Naive thymus-derived CD4-positive, alpha-beta T cell (primary cell): Measurements from ENCODE around the gene TRAPPC2B. TPM values are rescaled to one million over a fixed set of nuclear protein-coding genes. Genes with fewer than 3 reads are reported as not detected.

ENCODE experiments used
- ATAC-seq: fragments of 150-1000 bp; cut with Tn5 transposase; 2 replicates; pipeline ENCODE4 v1.10.0; 2021; ENCODE audit warnings: mild to moderate bottlenecking, moderate library complexity
- CTCF ChIA-PET: fragments of 350-600 bp; sonication (Branson Sonifier 250); formaldehyde crosslinking; loops from one replicate; lab custom pipeline; 2021; ENCODE audit warnings: antibody characterized with exemption; lab: Charles Lee
- POLR2A ChIA-PET: fragments of 350-600 bp; sonication (Branson Sonifier 250); formaldehyde crosslinking; loops from one replicate; lab custom pipeline; 2021; ENCODE audit warnings: antibody characterized with exemption, inconsistent platforms; lab: Charles Lee
- DNase-seq, 9 donors: peaks; one replicate each; pipeline versions ENCODE4 v3.0.0 to v3.0.0-alpha.2; 2020 to 2022; ENCODE audit warnings: mixed read lengths in 1 of 9
- H3K27ac ChIP-seq: one replicate; pipeline ENCODE4 v1.7.0; 2013; ENCODE audit warnings: mild to moderate bottlenecking, low read depth, low read length, moderate library complexity
- H3K27me3 ChIP-seq, 2 donors: one replicate each; pipeline ENCODE4 v1.7.0; 2013; ENCODE audit warnings: low read length in 2 of 2, mild to moderate bottlenecking in 2 of 2, moderate library complexity in 2 of 2; ENCODE audit not compliant: control insufficient read depth in 2 of 2, insufficient read depth in 2 of 2
- H3K36me3 ChIP-seq, 3 experiments: 1 replicate in 2 of 3; 2 replicates in 1 of 3; pipeline ENCODE4 v1.7.0; 2013; ENCODE audit warnings: low read length in 3 of 3, mild to moderate bottlenecking in 3 of 3, moderate library complexity in 1 of 3; ENCODE audit not compliant: insufficient read depth in 3 of 3, control insufficient read depth in 2 of 3
- H3K4me1 ChIP-seq, 2 donors: one replicate each; pipeline ENCODE4 v1.7.0; 2013; ENCODE audit warnings: low read length in 2 of 2, mild to moderate bottlenecking in 2 of 2, moderate library complexity in 1 of 2; ENCODE audit not compliant: control insufficient read depth in 2 of 2, insufficient read depth in 2 of 2
- H3K4me3 ChIP-seq: 2 replicates; pipeline ENCODE4 v1.7.0; 2013; ENCODE audit warnings: mild to moderate bottlenecking, low read length
- H3K9me3 ChIP-seq, 3 experiments: 1 replicate in 2 of 3; 2 replicates in 1 of 3; pipeline ENCODE4 v1.7.0; 2013; ENCODE audit warnings: low read length in 3 of 3; ENCODE audit not compliant: control insufficient read depth in 2 of 3
- H3K27ac Mint-ChIP-seq, 9 donors: one replicate each; pipeline ENCODE4 v1.8.0; 2020 to 2022; ENCODE audit warnings: mixed read lengths in 9 of 9, mild to moderate bottlenecking in 8 of 9, moderate library complexity in 5 of 9, inconsistent platforms in 2 of 9
- H3K27me3 Mint-ChIP-seq, 5 donors: one replicate each; pipeline ENCODE4 v1.8.0; 2021 to 2022; ENCODE audit warnings: mixed read lengths in 5 of 5, mild to moderate bottlenecking in 1 of 5
- H3K36me3 Mint-ChIP-seq, 5 donors: one replicate each; pipeline ENCODE4 v1.8.0; 2020 to 2022; ENCODE audit warnings: mixed read lengths in 5 of 5, mild to moderate bottlenecking in 3 of 5, inconsistent platforms in 1 of 5
- H3K4me1 Mint-ChIP-seq, 7 donors: one replicate each; pipeline ENCODE4 v1.8.0; 2020 to 2022; ENCODE audit warnings: mixed read lengths in 7 of 7, mild to moderate bottlenecking in 3 of 7, inconsistent platforms in 1 of 7
- H3K4me3 Mint-ChIP-seq, 10 donors: one replicate each; pipeline ENCODE4 v1.8.0; 2020 to 2022; ENCODE audit warnings: mild to moderate bottlenecking in 10 of 10, mixed read lengths in 10 of 10, moderate library complexity in 6 of 10, inconsistent platforms in 2 of 10
- H3K9me3 Mint-ChIP-seq, 11 donors: one replicate each; pipeline ENCODE4 v1.8.0; 2020 to 2022; ENCODE audit warnings: mixed read lengths in 11 of 11, mild to moderate bottlenecking in 4 of 11, inconsistent platforms in 1 of 11, moderate library complexity in 1 of 11
- intact Hi-C, 2 donors: fragments of 100-400 bp; cut with micrococcal nuclease; formaldehyde crosslinking; loops; one replicate each; pipeline ENCODE4 v1.15.1; 2023
- polyA plus RNA-seq, 2 donors: library from polyadenylated mRNA; unstranded; fragments of 300-500 nt; fragmentation: Illumina TruSeq; gene quantifications; one replicate each; pipeline ENCODE4 v1.2.3, GENCODE V29; 2021
- total RNA-seq, 6 experiments: library from RNA in 5 of 6; stranded (reverse) in 5 of 6; gene quantifications; 1 replicate in 5 of 6; 2 replicates in 1 of 6; pipeline ENCODE4 v1.2.3 and lab custom pipeline; 2021 to 2026

TRAPPC2B gene
- total and polyA plus RNA-seq, 7 experiments from 2014 or later = 7.7 to 18.9 (median 10.2) TPM

DNA sequence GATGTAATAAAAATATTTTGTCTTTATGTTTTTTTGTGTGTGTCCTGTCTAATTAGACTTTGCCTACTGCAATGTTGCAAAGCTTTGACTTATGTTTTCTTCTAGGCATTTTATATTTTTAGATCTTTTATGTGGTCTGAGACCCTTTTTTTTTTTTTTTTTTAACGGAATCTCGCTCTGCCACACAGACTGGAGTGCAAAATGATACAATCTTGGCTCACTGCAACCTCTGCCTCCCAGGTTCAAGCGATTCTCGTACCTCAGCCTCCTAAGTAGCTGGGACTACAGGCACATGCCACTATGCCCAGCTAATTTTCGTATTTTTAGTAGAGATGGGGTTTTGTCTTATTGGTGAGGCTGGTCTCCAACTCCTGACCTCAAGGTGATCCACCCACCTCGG lies 20.8 kb upstream of the TRAPPC2B start:
- Mint-ChIP-seq H3K27me3 (peaks cover 0 to 11% (median 8%) of the 10 kb centered on the region in 5 donors), H3K4me1 (no peaks in the 10 kb centered on the region), H3K27ac (no peak overlapping the region), H3K36me3 (peaks cover 6 to 23% (median 12%) of the 10 kb centered on the region in 5 donors), H3K4me3 (no peak overlapping the region), H3K9me3 (peaks cover 6 to 81% (median 31%) of the 10 kb centered on the region in 11 donors)
- no peak overlapping the region for H3K4me3 ChIP-seq
- H3K36me3 ChIP-seq = no peaks in the 10 kb centered on the region
- H3K4me1 ChIP-seq = no peaks in the 10 kb centered on the region
- ChIA-PET POLR2A (no interaction called here), CTCF (interaction anchor here (0.7 kb wide), 1 partner anchor 17 kb away, joined by 3 read pairs; no protein-coding TSS in a partner anchor)
- no peaks in the 10 kb centered on the region for H3K27me3 ChIP-seq
- peaks cover 0 to 17% (median 0%) of the 10 kb centered on the region in 3 experiments for H3K9me3 ChIP-seq
- no peak for ATAC-seq
- intact Hi-C loops = no loop called here
- H3K27ac ChIP-seq = no peak overlapping the region
- DNase-seq = no peak

DNA sequence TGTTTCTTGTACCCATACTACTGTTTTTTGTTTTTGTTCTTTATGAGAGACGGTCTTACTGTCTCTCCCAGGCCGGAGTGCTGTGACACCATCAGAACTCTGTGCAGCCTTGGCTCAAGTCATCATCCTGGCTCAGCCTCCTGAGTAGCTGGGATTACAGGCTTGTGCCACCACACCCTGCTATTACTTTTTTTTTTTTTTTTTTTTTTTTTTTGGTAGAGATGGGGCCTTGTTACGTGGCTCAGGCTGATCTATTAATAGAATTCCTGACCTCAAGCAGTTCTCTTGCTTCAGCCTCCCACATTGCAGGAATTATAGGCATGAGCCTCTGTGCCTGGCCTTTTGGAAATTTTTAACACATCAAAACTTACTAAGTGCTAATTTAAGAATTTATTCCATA lies 15.2 kb upstream of the TRAPPC2B start:
- no peak for ATAC-seq
- Mint-ChIP-seq H3K4me1 (peaks cover 24 to 29% (median 29%) of the 10 kb centered on the region in 7 donors), H3K4me3 (no peak overlapping the region), H3K27me3 (peaks cover 0 to 11% (median 8%) of the 10 kb centered on the region in 5 donors), H3K27ac (no peak overlapping the region), H3K36me3 (peaks cover 18 to 33% (median 27%) of the 10 kb centered on the region in 5 donors), H3K9me3 (peaks cover 11 to 74% (median 33%) of the 10 kb centered on the region in 11 donors)
- POLR2A ChIA-PET = interaction anchor here (0.5 kb wide), 1 partner anchor 961 kb away, joined by 3 read pairs; no protein-coding TSS in a partner anchor
- no peak overlapping the region for H3K4me3 ChIP-seq
- H3K9me3 ChIP-seq = peaks cover 0 to 7% (median 2%) of the 10 kb centered on the region in 3 experiments
- CTCF ChIA-PET = no interaction called here
- H3K4me1 ChIP-seq = peaks cover 11% of the 10 kb centered on the region in 2 donors
- DNase-seq = no peak
- H3K27ac ChIP-seq = no peak overlapping the region
- intact Hi-C loops = no loop called here
- peaks cover 0 to 13% (median 0%) of the 10 kb centered on the region in 3 experiments for H3K36me3 ChIP-seq
- no peaks in the 10 kb centered on the region for H3K27me3 ChIP-seq

DNA sequence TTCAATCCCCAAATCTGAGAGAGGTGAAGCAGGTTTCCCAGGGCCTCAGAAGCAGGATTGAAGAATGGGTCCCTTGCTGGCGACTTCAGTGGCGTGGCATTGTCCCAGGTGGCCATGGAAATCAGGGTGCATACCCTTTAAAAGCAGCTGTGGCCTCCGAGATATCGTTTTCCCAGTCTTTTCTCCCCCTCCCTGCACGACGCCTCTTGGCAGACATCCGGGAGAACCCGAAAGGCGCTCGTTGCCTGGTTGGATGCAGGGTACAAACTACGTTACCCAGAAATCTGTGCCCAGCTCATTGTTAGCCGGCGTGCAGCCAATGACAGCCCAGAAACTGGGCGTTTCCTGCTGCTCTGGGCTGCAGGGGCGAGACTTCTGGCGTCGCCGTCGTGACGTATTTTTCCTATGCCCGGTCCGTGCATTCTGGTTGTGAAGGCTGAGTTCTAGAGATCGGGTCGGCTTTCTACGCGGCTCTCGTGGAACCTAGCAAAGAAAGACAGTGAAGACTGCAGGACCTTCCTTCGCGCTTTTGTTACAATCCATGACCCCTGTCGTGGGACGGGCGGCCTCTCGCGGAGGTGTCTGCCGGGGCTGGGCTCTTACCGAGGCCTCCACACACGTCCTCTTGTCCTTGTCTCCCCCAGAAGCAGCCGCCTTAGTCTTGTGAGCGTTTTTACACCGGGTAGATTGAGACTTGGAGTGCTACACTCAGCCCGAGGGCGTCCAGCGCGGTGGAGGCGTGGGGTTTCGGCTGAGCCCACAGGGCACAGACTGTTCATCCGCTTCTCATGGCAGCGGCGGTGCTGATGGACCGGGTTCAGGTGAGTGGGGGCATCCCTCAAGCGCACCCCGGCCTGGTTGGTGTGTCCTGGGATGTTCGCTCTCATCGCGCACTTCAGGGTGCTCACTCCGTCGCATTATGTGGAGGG lies 12.2 kb upstream of the TRAPPC2B start, which contains the start of gene ZNF304:
TSS of gene ZNF304 (plus strand) at position 395 of the 929 bp plus-strand sequence. CDS start at position 789, 394 bp downstream.
- peaks cover 6 to 35% (median 6%) of the 10 kb centered on the region in 3 experiments for H3K9me3 ChIP-seq
- no peaks in the 10 kb centered on the region for H3K27me3 ChIP-seq
- H3K27ac ChIP-seq = peak within 1 kb of the TSS; percentile 77
- intact Hi-C loops = loop anchor here (1.0 to 10.0 kb wide), 12 partner anchors 12 to 946 kb away; partner anchors contain the start of genes TRAPPC2B (in 2 of the 2), ZNF17 (in 2 of the 2), ZNF460 (in 2 of the 2) and ZNF543 (in 2 of the 2)
- H3K4me1 ChIP-seq = peaks cover 11% of the 10 kb centered on the region in 2 donors
- peak within 1 kb of the TSS; percentile 93 to 97 (median 96) for H3K4me3 Mint-ChIP-seq
- ATAC-seq = peak; percentile 100
- peaks cover 21 to 83% (median 50%) of the 10 kb centered on the region in 11 donors for H3K9me3 Mint-ChIP-seq
- H3K27me3 Mint-ChIP-seq = peaks cover 0 to 11% (median 7%) of the 10 kb centered on the region in 5 donors
- POLR2A ChIA-PET = interaction anchor here (0.6 to 1.8 kb wide), 6 partner anchors 9 to 832 kb away, joined by 3 to 4 read pairs (median 3); partner anchors contain the start of genes TRAPPC2B, ZNF274, ZNF547 and ZNF548
- peak within 1 kb of the TSS; percentile 83 for H3K4me3 ChIP-seq
- H3K27ac Mint-ChIP-seq = peak within 1 kb of the TSS; percentile 80 to 96 (median 92)
- CTCF ChIA-PET = interaction anchor here (0.7 kb wide), 1 partner anchor 39 kb away, joined by 5 read pairs; the partner anchor contains the start of gene ZNF548
- peaks cover 28 to 43% (median 32%) of the 10 kb centered on the region in 7 donors for H3K4me1 Mint-ChIP-seq
- DNase-seq = peak; percentile 51 to 85 (median 76)
- H3K36me3 ChIP-seq = peaks cover 8 to 43% (median 22%) of the 10 kb centered on the region in 3 experiments
- H3K36me3 Mint-ChIP-seq = peaks cover 38 to 63% (median 57%) of the 10 kb centered on the region in 5 donors

DNA sequence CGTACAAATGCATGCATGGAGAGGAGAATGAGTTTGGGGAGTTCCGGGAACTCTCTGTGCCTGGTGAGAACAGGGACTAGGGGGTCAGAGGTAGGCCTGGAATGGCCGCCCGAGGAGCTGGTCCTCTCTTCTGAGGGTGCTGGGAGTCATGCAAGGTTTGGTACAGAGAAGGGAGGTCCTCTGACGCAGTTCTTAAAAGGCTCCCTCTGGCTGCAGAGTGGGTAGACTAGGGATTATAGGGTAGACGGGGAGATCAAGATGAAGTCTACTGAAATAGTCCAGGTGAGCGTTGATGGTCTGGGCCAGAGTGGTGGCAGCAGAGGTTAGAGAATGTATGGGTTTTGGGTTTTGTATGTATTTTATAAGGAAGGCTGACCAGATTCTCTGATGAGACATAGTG lies 11.5 kb upstream of the TRAPPC2B start:
- intact Hi-C loops = loop anchor here (1.0 to 10.0 kb wide), 12 partner anchors 11 to 947 kb away; partner anchors contain the start of genes TRAPPC2B (in 2 of the 2), ZNF17 (in 2 of the 2), ZNF460 (in 2 of the 2) and ZNF543 (in 2 of the 2)
- H3K9me3 ChIP-seq = peaks cover 6 to 42% (median 10%) of the 10 kb centered on the region in 3 experiments
- POLR2A ChIA-PET = interaction anchor here (1.8 kb wide), 1 partner anchor 8 kb away, joined by 4 read pairs; no protein-coding TSS in a partner anchor
- ATAC-seq (no peak), DNase-seq (no peak)
- H3K27me3 Mint-ChIP-seq = peaks cover 0 to 7% (median 6%) of the 10 kb centered on the region in 5 donors
- H3K27ac Mint-ChIP-seq = peak overlapping the region; percentile 80 to 96 (median 92)
- no peaks in the 10 kb centered on the region for H3K27me3 ChIP-seq
- H3K27ac ChIP-seq = peak overlapping the region; percentile 77
- peaks cover 21 to 84% (median 53%) of the 10 kb centered on the region in 11 donors for H3K9me3 Mint-ChIP-seq
- peaks cover 45 to 70% (median 65%) of the 10 kb centered on the region in 5 donors for H3K36me3 Mint-ChIP-seq
- H3K4me1 Mint-ChIP-seq = peaks cover 28 to 43% (median 32%) of the 10 kb centered on the region in 7 donors
- peaks cover 11% of the 10 kb centered on the region in 2 donors for H3K4me1 ChIP-seq
- CTCF ChIA-PET = no interaction called here
- H3K4me3 Mint-ChIP-seq = peak overlapping the region; percentile 93 to 97 (median 96)
- peaks cover 13 to 51% (median 22%) of the 10 kb centered on the region in 3 experiments for H3K36me3 ChIP-seq
- peak overlapping the region; percentile 83 for H3K4me3 ChIP-seq

DNA sequence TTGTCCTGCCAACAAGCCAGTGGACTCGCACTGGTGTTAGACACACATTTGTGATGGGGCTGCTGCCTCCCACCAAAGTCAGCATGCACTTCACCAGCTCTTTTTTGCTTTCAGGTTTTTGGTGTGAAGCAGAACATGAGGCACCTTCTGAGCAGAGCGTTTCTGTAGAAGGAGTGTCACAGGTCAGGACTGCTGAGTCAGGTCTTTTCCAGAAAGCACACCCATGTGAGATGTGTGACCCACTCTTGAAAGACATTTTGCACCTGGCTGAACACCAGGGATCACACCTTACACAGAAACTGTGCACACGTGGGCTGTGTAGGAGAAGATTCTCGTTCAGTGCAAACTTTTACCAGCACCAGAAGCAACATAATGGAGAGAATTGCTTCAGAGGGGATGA lies 7.4 kb upstream of the TRAPPC2B start:
- Histone ChIP-seq H3K4me3 (no peak overlapping the region), H3K36me3 (peaks cover 13 to 66% (median 22%) of the 10 kb centered on the region in 3 experiments), H3K27ac (no peak overlapping the region), H3K9me3 (peaks cover 6 to 72% (median 30%) of the 10 kb centered on the region in 3 experiments), H3K27me3 (no peaks in the 10 kb centered on the region), H3K4me1 (peaks cover 7 to 11% of the 10 kb centered on the region in 2 donors)
- H3K9me3 Mint-ChIP-seq = peaks cover 24 to 93% (median 69%) of the 10 kb centered on the region in 11 donors
- DNase-seq (no peak), ATAC-seq (no peak)
- ChIA-PET CTCF (interaction anchor here (0.6 kb wide), 1 partner anchor 975 kb away, joined by 3 read pairs; no protein-coding TSS in a partner anchor), POLR2A (no interaction called here)
- H3K4me1 Mint-ChIP-seq = peaks cover 23 to 37% (median 25%) of the 10 kb centered on the region in 7 donors
- no peak overlapping the region for H3K27ac Mint-ChIP-seq
- no peaks in the 10 kb centered on the region for H3K27me3 Mint-ChIP-seq
- peaks cover 54 to 89% (median 80%) of the 10 kb centered on the region in 5 donors for H3K36me3 Mint-ChIP-seq
- intact Hi-C loops = loop anchor here in 1 of 2 donors (10.0 kb wide), 1 partner anchor 951 kb away; the partner anchor contains the start of gene ZNF583
- no peak overlapping the region for H3K4me3 Mint-ChIP-seq
